HEK293 (cell line): Measurements from ENCODE around the gene TOPAZ1.

Source experiments
- CTCF ChIP-seq: fragments of 450-650 bp; formaldehyde crosslinking; IDR thresholded peaks from 2 replicates; pipeline ENCODE4 v1.5.1; 2016; ENCODE audit warnings: missing biosample characterization, missing genetic modification characterization
- MYNN ChIP-seq: fragments of 450-650 bp; formaldehyde crosslinking; IDR thresholded peaks from 2 replicates; pipeline ENCODE4 v1.5.1; 2016; ENCODE audit warnings: missing biosample characterization, missing genetic modification characterization, borderline replicate concordance
- REST ChIP-seq: fragments of 450-650 bp; formaldehyde crosslinking; IDR thresholded peaks from 2 replicates; pipeline ENCODE4 v1.5.1; 2016; ENCODE audit warnings: missing biosample characterization, missing genetic modification characterization
- SCRT1 ChIP-seq: fragments of 450-650 bp; formaldehyde crosslinking; IDR thresholded peaks from 2 replicates; pipeline ENCODE4 v1.5.1; 2016; ENCODE audit warnings: missing biosample characterization, missing genetic modification characterization, borderline replicate concordance
- ZBTB7A ChIP-seq: fragments of 450-650 bp; formaldehyde crosslinking; IDR thresholded peaks from 2 replicates; pipeline ENCODE4 v1.5.1; 2016; ENCODE audit warnings: low read depth, missing biosample characterization, missing genetic modification characterization
- ZFP3 ChIP-seq: fragments of 450-650 bp; formaldehyde crosslinking; IDR thresholded peaks from 2 replicates; pipeline ENCODE4 v1.5.1; 2016; ENCODE audit warnings: low read depth, missing biosample characterization, missing genetic modification characterization
- ZNF24 ChIP-seq: fragments of 450-650 bp; formaldehyde crosslinking; IDR thresholded peaks from 2 replicates; pipeline ENCODE4 v1.5.1; 2016; ENCODE audit warnings: missing biosample characterization, missing genetic modification characterization
- ZNF37A ChIP-seq: fragments of 450-650 bp; IDR thresholded peaks from 2 replicates; pipeline ENCODE4 v1.5.1; 2018; ENCODE audit warnings: missing biosample characterization, missing genetic modification characterization
- ZNF544 ChIP-seq: fragments of 450-650 bp; formaldehyde crosslinking; IDR thresholded peaks from 2 replicates; pipeline ENCODE4 v1.5.0; 2017; ENCODE audit warnings: missing biosample characterization, missing genetic modification characterization
- ZNF580 ChIP-seq: fragments of 450-650 bp; formaldehyde crosslinking; IDR thresholded peaks from 2 replicates; pipeline ENCODE4 v1.5.1; 2016; ENCODE audit warnings: missing biosample characterization, missing genetic modification characterization
- ZNF626 ChIP-seq: fragments of 450-650 bp; sonication (Bioruptor Pico); formaldehyde crosslinking; IDR thresholded peaks from 2 replicates; pipeline ENCODE4 v1.5.1; 2018; ENCODE audit warnings: missing biosample characterization, missing genetic modification characterization, inconsistent platforms

- TF ChIP-seq MYNN (tag by site-specific recombination), result no peak
- no peak for TF ChIP-seq CTCF
- no peak for TF ChIP-seq ZNF37A (tag by site-specific recombination)
- no peak for TF ChIP-seq ZNF626 (tag by site-specific recombination)
- TF ChIP-seq SCRT1, result no peak
- TF ChIP-seq REST, result no peak
- TF ChIP-seq ZNF544 (tag by site-specific recombination), result no peak
- no peak for TF ChIP-seq ZNF24 (tag by site-specific recombination)
- TF ChIP-seq ZFP3 (tag by site-specific recombination), result no peak
- no peak for TF ChIP-seq ZBTB7A (tag by site-specific recombination)
- no peak for TF ChIP-seq ZNF580 (tag by site-specific recombination)
Observed at GRCh38 chr3:44235604-44236484, 5.8 kb upstream of the TOPAZ1 start.
